ENCODE data around the gene TBC1D8. TPM values are rescaled to one million over a fixed set of nuclear protein-coding genes. Genes with fewer than 3 reads are reported as not detected.

Gene TBC1D8
- total and polyA plus RNA-seq, 2 of the 13 experiments (the other 11 are each of a cell fraction or from before 2014, with no cell fraction given): 45.1 to 95.4 TPM

- no peak for TF ChIP-seq XBP1 (CRISPR knock-in tag; IDR thresholded peaks at IDR 0.05)
- TF ChIP-seq ERF (CRISPR knock-in tag; IDR thresholded peaks at IDR 0.05): peak; percentile 91; the same call in 1 of the 2 replicates
- TF ChIP-seq NCOA5 (CRISPR knock-in tag; IDR thresholded peaks at IDR 0.05): no peak
- TF ChIP-seq RXRB (CRISPR knock-in tag; IDR thresholded peaks at IDR 0.05; ENCODE audit: borderline replicate concordance): peak; percentile 68
- TF ChIP-seq ZNF501 (CRISPR knock-in tag; IDR thresholded peaks at IDR 0.05): peak; percentile 56; the same call in 1 of the 2 replicates
- TF ChIP-seq ZNF772 (CRISPR knock-in tag; IDR thresholded peaks at IDR 0.05): 0 out of 2 replicates have a peak, but pooled peaks have one; percentile 26
- TF ChIP-seq, protein P1, sequence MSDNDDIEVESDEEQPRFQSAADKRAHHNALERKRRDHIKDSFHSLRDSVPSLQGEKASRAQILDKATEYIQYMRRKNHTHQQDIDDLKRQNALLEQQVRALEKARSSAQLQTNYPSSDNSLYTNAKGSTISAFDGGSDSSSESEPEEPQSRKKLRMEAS (IDR thresholded peaks at IDR 0.05): peak; percentile 52; the same call in 1 of the 2 replicates
- no peak for TF ChIP-seq PLRG1 (conservative IDR thresholded peaks at IDR 0.05)
- TF ChIP-seq ZNF331 (CRISPR knock-in tag; IDR thresholded peaks at IDR 0.05): peak; percentile 91
- TF ChIP-seq ZKSCAN8 (CRISPR knock-in tag; IDR thresholded peaks at IDR 0.05; ENCODE audit: borderline replicate concordance): peak; percentile 86
- peak; percentile 52; the same call in 1 of the 2 replicates for TF ChIP-seq NFIC (IDR thresholded peaks at IDR 0.05; ENCODE audit: low read length)
- TF ChIP-seq ETV5 (CRISPR knock-in tag; IDR thresholded peaks at IDR 0.05; ENCODE audit: borderline replicate concordance): peak; percentile 82; the same call in 1 of the 2 replicates
- TF ChIP-seq ZNF788 (CRISPR knock-in tag; IDR thresholded peaks at IDR 0.05; ENCODE audit: borderline replicate concordance): peak; percentile 43; the same call in 1 of the 2 replicates
- no peak for TF ChIP-seq ZNF549 (CRISPR knock-in tag; IDR thresholded peaks at IDR 0.05)
- TF ChIP-seq ATF7 (IDR thresholded peaks at IDR 0.05): no peak
- no peak for TF ChIP-seq ATF7 (CRISPR knock-in tag; IDR thresholded peaks at IDR 0.05)
- peak; percentile 47; the same call in 1 of the 2 replicates for TF ChIP-seq ISL2 (CRISPR knock-in tag; IDR thresholded peaks at IDR 0.05)
- TF ChIP-seq, protein P2, sequence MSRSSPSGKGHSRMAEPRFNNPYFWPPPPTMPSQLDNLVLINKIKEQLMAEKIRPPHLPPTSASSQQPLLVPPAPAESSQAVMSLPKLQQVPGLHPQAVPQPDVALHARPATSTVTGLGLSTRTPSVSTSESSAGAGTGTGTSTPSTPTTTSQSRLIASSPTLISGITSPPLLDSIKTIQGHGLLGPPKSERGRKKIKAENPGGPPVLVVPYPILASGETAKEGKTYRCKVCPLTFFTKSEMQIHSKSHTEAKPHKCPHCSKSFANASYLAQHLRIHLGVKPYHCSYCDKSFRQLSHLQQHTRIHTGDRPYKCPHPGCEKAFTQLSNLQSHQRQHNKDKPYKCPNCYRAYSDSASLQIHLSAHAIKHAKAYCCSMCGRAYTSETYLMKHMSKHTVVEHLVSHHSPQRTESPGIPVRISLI (CRISPR knock-in tag; IDR thresholded peaks at IDR 0.05; ENCODE audit: borderline replicate concordance): peak; percentile 76
- TF ChIP-seq ZNF616 (CRISPR knock-in tag; IDR thresholded peaks at IDR 0.05; ENCODE audit: low read depth): no peak
- peak; percentile 83 for TF ChIP-seq PRDM10 (CRISPR knock-in tag; IDR thresholded peaks at IDR 0.05; ENCODE audit: low read depth)
- no peak for TF ChIP-seq ZNF816 (CRISPR knock-in tag; IDR thresholded peaks at IDR 0.05; ENCODE audit: borderline replicate concordance)
These were observed 37.5 kb downstream of the TBC1D8 start (continued) for GRCh38 chr2:101113441-101114267.

Measured in HepG2 (cell line).